GM12878 (cell line): ENCODE data around the gene RFC3. TPM values are rescaled to one million over a fixed set of nuclear protein-coding genes. Genes with fewer than 3 reads are reported as not detected.

Experiments used
- ATAC-seq: fragments of 200-7000 bp; cut with Tn5 transposase; 3 replicates; pipeline ENCODE4 v1.9.1; 2020; ENCODE audit warnings: mild to moderate bottlenecking, moderate library complexity
- BruUV-seq: library from RNA; stranded (reverse); fragments of 400-500 nt; replicated peaks from 2 replicates; lab custom pipeline; 2021; lab: Mats Ljungman, UMichigan
- CTCF ChIA-PET: fragments of 300-600 bp; sonication (Branson Sonifier 250); formaldehyde crosslinking; extraction: SDS; loops from one replicate; lab custom pipeline; 2021; ENCODE audit warnings: inconsistent platforms; lab: Yijun Ruan, JAX
- POLR2A ChIA-PET: fragments of 350-600 bp; formaldehyde crosslinking; extraction: SDS; loops from one replicate; lab custom pipeline; 2021; ENCODE audit warnings: inconsistent platforms; lab: Charles Lee
- RAD21 ChIA-PET: fragments of 300-600 bp; sonication (Branson Sonifier 250); formaldehyde crosslinking; loops from one replicate; lab custom pipeline; 2023; ENCODE audit warnings: antibody characterized with exemption; ENCODE audit not compliant: unreplicated experiment; lab: Charles Lee
- SMC1A ChIA-PET: fragments of 300-600 bp; sonication (Branson Sonifier 250); formaldehyde crosslinking; loops from one replicate; lab custom pipeline; 2023; ENCODE audit not compliant: unreplicated experiment, uncharacterized antibody; lab: Charles Lee
- DNase-seq: peaks from one replicate; pipeline ENCODE4 v3.0.0-alpha.2; 2011; ENCODE audit warnings: low read depth, low spot score
- FAIRE-seq: peaks from 3 replicates; lab custom pipeline; 2011; peaks lifted over from hg19 to GRCh38; lab: Jason Lieb, UNC
- H2AFZ ChIP-seq: 2 replicates; pipeline ENCODE4 v1.6.0; 2011; ENCODE audit warnings: low read depth, low read length, control low read depth; ENCODE audit not compliant: control insufficient read depth
- H3K27ac ChIP-seq: 2 replicates; pipeline ENCODE4 v1.5.1; 2011; ENCODE audit warnings: control low read depth; ENCODE audit not compliant: control insufficient read depth, insufficient read depth
- H3K27me3 ChIP-seq, 2 experiments: replicated peaks in 1 of 2; 2 replicates each; pipeline versions ENCODE4 v1.6.0 to v1.6.1; 2011; ENCODE audit warnings: low read length in 1 of 2; ENCODE audit not compliant: control insufficient read depth in 2 of 2, insufficient read depth in 2 of 2
- H3K36me3 ChIP-seq, 2 experiments: 2 replicates each; pipeline ENCODE4 v1.5.1; 2011; ENCODE audit warnings: low read length in 1 of 2; ENCODE audit not compliant: control insufficient read depth in 2 of 2, insufficient read depth in 2 of 2
- H3K4me1 ChIP-seq: 2 replicates; pipeline ENCODE4 v1.6.1; 2011; ENCODE audit warnings: mild to moderate bottlenecking, low read length, moderate library complexity, mixed read lengths; ENCODE audit not compliant: control insufficient read depth, insufficient read depth
- H3K4me2 ChIP-seq: 2 replicates; pipeline ENCODE4 v1.6.0; 2011; ENCODE audit warnings: control low read depth; ENCODE audit not compliant: control insufficient read depth, insufficient read depth
- H3K4me3 ChIP-seq: fragments of 200-600 bp; sonication (generic); 2 replicates; pipeline ENCODE4 v1.5.1; 2016
- H3K79me2 ChIP-seq: 2 replicates; pipeline ENCODE4 v1.6.0; 2011; ENCODE audit warnings: low read length; ENCODE audit not compliant: control insufficient read depth, insufficient read depth
- H3K9ac ChIP-seq: 2 replicates; pipeline ENCODE4 v1.8.0; 2011; ENCODE audit warnings: low read length, control low read depth, mixed read lengths; ENCODE audit not compliant: control insufficient read depth, insufficient read depth
- H3K9me3 ChIP-seq: replicated peaks from 3 replicates; pipeline ENCODE4 v1.5.1; 2011; ENCODE audit warnings: mild to moderate bottlenecking, low read length; ENCODE audit not compliant: control insufficient read depth, insufficient read depth
- H4K20me1 ChIP-seq: 2 replicates; pipeline ENCODE4 v1.6.0; 2011; ENCODE audit not compliant: control insufficient read depth, insufficient read depth
- ATF2 ChIP-seq: IDR thresholded peaks from 2 replicates; pipeline ENCODE4 v1.6.1; 2012; ENCODE audit warnings: low read length, inconsistent platforms
- ATF7 ChIP-seq: fragments of 450-650 bp; IDR thresholded peaks from 2 replicates; pipeline ENCODE4 v1.6.1; 2016; ENCODE audit warnings: low read depth, mild to moderate bottlenecking
- CEBPZ ChIP-seq: fragments of 150-350 bp; IDR thresholded peaks from 2 replicates; pipeline ENCODE4 v1.6.1; 2016; ENCODE audit warnings: low read depth, low read length
- CTCF ChIP-seq, 3 experiments: IDR thresholded peaks in 2 of 3; conservative IDR thresholded peaks in 1 of 3; 2 replicates each; pipeline ENCODE4 v1.5.1; 2011; ENCODE audit warnings: low read depth in 3 of 3, low read length in 3 of 3, mild to moderate bottlenecking in 3 of 3, control low read depth in 2 of 3, moderate library complexity in 2 of 3, inconsistent platforms in 1 of 3, mixed read lengths in 1 of 3; ENCODE audit not compliant: control insufficient read depth in 2 of 3, insufficient read depth in 1 of 3; ENCODE audit errors: extremely low read depth in 1 of 3
- EED ChIP-seq: sonication (generic); IDR thresholded peaks from 2 replicates; pipeline ENCODE4 v1.6.1; 2016; ENCODE audit warnings: antibody characterized with exemption, low read depth
- EP300 ChIP-seq, 2 experiments: fragments of 150-350 bp in 1 of 2; IDR thresholded peaks; 2 replicates each; pipeline ENCODE4 v1.6.1; 2011 to 2012; ENCODE audit warnings: low read depth in 2 of 2, low read length in 2 of 2, borderline replicate concordance in 1 of 2, improper control_type of control experiment in 1 of 2, inconsistent platforms in 1 of 2; ENCODE audit not compliant: control insufficient read depth in 1 of 2
- HDAC6 ChIP-seq: fragments of 200-600 bp; sonication (generic); IDR thresholded peaks from one replicate; pipeline ENCODE4 v1.8.0; 2017; ENCODE audit warnings: antibody characterized with exemption; ENCODE audit not compliant: unreplicated experiment
- HSF1 ChIP-seq: fragments of 150-350 bp; IDR thresholded peaks from 2 replicates; pipeline ENCODE4 v1.6.1; 2014; ENCODE audit warnings: mild to moderate bottlenecking, low read depth, low read length
- IKZF2 ChIP-seq, 2 experiments: fragments of 450-650 bp; IDR thresholded peaks; 2 replicates each; pipeline ENCODE4 v1.6.1; 2017; ENCODE audit warnings: mild to moderate bottlenecking in 2 of 2, moderate library complexity in 2 of 2
- IRF5 ChIP-seq: fragments of 450-650 bp; IDR thresholded peaks from 2 replicates; pipeline ENCODE4 v1.6.1; 2017; ENCODE audit warnings: borderline replicate concordance
- JUNB ChIP-seq: IDR thresholded peaks from 2 replicates; pipeline ENCODE4 v1.6.1; 2016; ENCODE audit warnings: antibody characterized with exemption, mild to moderate bottlenecking
- LARP7 ChIP-seq: fragments of 450-650 bp; IDR thresholded peaks from 2 replicates; pipeline ENCODE4 v1.6.1; 2017; ENCODE audit warnings: mild to moderate bottlenecking
- SIX5 ChIP-seq: IDR thresholded peaks from 2 replicates; pipeline ENCODE4 v1.6.1; 2011; ENCODE audit warnings: mild to moderate bottlenecking, low read depth, low read length, moderate library complexity; ENCODE audit not compliant: severe bottlenecking
- SMAD1 ChIP-seq: fragments of 450-650 bp; IDR thresholded peaks from 2 replicates; pipeline ENCODE4 v1.6.1; 2018; ENCODE audit warnings: mild to moderate bottlenecking, low read depth; ENCODE audit not compliant: partially characterized antibody
- SREBF1 ChIP-seq: IDR thresholded peaks from 2 replicates; pipeline ENCODE4 v1.6.1; 2012; ENCODE audit warnings: mild to moderate bottlenecking, low read length
- WGBS: methylation state at CpG from one replicate; pipeline ENCODE4 v1.1.6; 2016; ENCODE audit warnings: low lambda C conversion rate; ENCODE audit not compliant: insufficient replicate concordance, insufficient coverage; ENCODE audit errors: missing lambda C conversion rate; 5-methylcytosine and 5-hydroxymethylcytosine counted together
- in situ Hi-C: fragments of 300-500 bp; cut with MboI; formaldehyde crosslinking; loops from 9 replicates; pipeline ENCODE4 v1.14.3; 2018; ENCODE audit warnings: mixed read lengths
- intact Hi-C: fragments of 100-400 bp; cut with micrococcal nuclease; formaldehyde crosslinking; loops from one replicate; pipeline ENCODE4 v1.14.2; 2022; ENCODE audit not compliant: unreplicated experiment
- polyA plus RNA-seq, 11 experiments: library from polyadenylated mRNA; depleted of rRNA in 4 of 11; unstranded in 6 of 11; stranded (reverse) in 5 of 11; fragments of >200 nt; fragmentation: Nextera tagmentation in 4 of 11; fragmentation: Illumina TruSeq in 1 of 11; extraction: Ambion mirVana in 4 of 11; extraction: Trizol in 1 of 11; gene quantifications; 1 replicate in 1 of 11; 2 replicates in 10 of 11; pipeline versions ENCODE4 v1.2.1 to v1.2.3, GENCODE V29; 2011 to 2016; ENCODE audit warnings: inconsistent platforms in 2 of 11, missing spikeins in 2 of 11, low read depth in 1 of 11
- total RNA-seq, 4 experiments: library from RNA; depleted of rRNA in 3 of 4; stranded (reverse); fragments of >200 nt in 3 of 4; fragmentation: Illumina TruSeq in 1 of 4; extraction: Trizol in 1 of 4; gene quantifications; 2 replicates each; pipeline versions ENCODE4 v1.2.1 to v1.2.3, GENCODE V29; 2013 to 2021

RFC3 gene
- total and polyA plus RNA-seq, 10 of the 15 experiments (the other 5 are each of a cell fraction or from before 2014, with no cell fraction given), result 57.6 to 98.9 (median 81.3) TPM

GRCh38 chr13:33862016-33862415 lies 44.1 kb downstream of the RFC3 start:
- no peak for FAIRE-seq
- BruUV-seq, result no TSS peak
- Histone ChIP-seq H3K9ac (no peak overlapping the region), H2AFZ (no peak overlapping the region), H3K36me3 (no peaks in the 10 kb centered on the region), H4K20me1 (no peaks in the 10 kb centered on the region), H3K4me2 (no peak overlapping the region), H3K27me3 (no peaks in the 10 kb centered on the region), H3K4me3 (no peak overlapping the region), H3K9me3 (no peaks in the 10 kb centered on the region; the same call in 2 of the 3 replicates), H3K27ac (no peak overlapping the region), H3K4me1 (no peaks in the 10 kb centered on the region), H3K79me2 (no peaks in the 10 kb centered on the region)
- no peak for ATAC-seq
- ChIA-PET SMC1A (interaction anchor here (1.5 kb wide), 1 partner anchor 13 kb away, joined by 6 read pairs; no protein-coding TSS in a partner anchor), CTCF (interaction anchor here (0.9 to 1.2 kb wide), 2 partner anchors 14 to 324 kb away, joined by 3 read pairs; no protein-coding TSS in a partner anchor), RAD21 (no interaction called here), POLR2A (no interaction called here)
- intact Hi-C loops, result no loop called here
- in situ Hi-C loops, result no loop called here
- no peak for DNase-seq
- WGBS, result 84% methylated on average over 5 of the region's 5 CpGs
- TF ChIP-seq JUNB (no peak), SREBF1 (no peak), EP300 (IDR thresholded peaks at IDR 0.05; ENCODE audit: borderline replicate concordance in 1 of 2, control insufficient read depth in 1 of 2, low read depth in 2 of 2, low read length in 2 of 2) (no peak), CEBPZ (no peak), LARP7 (no peak), EED (no peak), HSF1 (no peak), IKZF2 (IDR thresholded peaks at IDR 0.05) (no peak), SMAD1 (no peak), HDAC6 (no peak), SIX5 (no peak), IRF5 (no peak), CTCF (IDR thresholded peaks at IDR 0.05 in 2 of 3, conservative IDR thresholded peaks at IDR 0.05 in 1 of 3; ENCODE audit: control insufficient read depth in 2 of 3, extremely low read depth in 1 of 3, insufficient read depth in 1 of 3, low read depth in 3 of 3, low read length in 3 of 3) (no peak), ATF2 (no peak), ATF7 (no peak)
